PC-9 (cell line): ENCODE data around the gene MYCN. TPM values are rescaled to one million over a fixed set of nuclear protein-coding genes. Genes with fewer than 3 reads are reported as not detected.

Source experiments
- BruUV-seq: library from RNA; stranded (reverse); fragments of 400-500 nt; replicated peaks from 2 replicates; lab custom pipeline; 2021; lab: Mats Ljungman, UMichigan
- CTCF ChIA-PET: fragments of 300-600 bp; sonication (Branson Sonifier 250); formaldehyde crosslinking; loops from one replicate; lab custom pipeline; 2022; ENCODE audit warnings: antibody characterized with exemption; lab: Charles Lee
- POLR2A ChIA-PET: fragments of 300-600 bp; sonication (Branson Sonifier 250); formaldehyde crosslinking; loops from one replicate; lab custom pipeline; 2022; ENCODE audit warnings: antibody characterized with exemption; ENCODE audit not compliant: unreplicated experiment; lab: Charles Lee
- DNase-seq, 2 experiments: peaks; one replicate each; pipeline versions ENCODE4 v3.0.0 to v3.0.0-alpha.2; 2015 to 2022; ENCODE audit warnings: mixed read lengths in 1 of 2
- H2AFZ ChIP-seq: fragments of 200-600 bp; sonication (generic); 2 replicates; pipeline ENCODE4 v1.8.1; 2017; ENCODE audit warnings: antibody characterized with exemption
- H3F3A ChIP-seq: fragments of 200-600 bp; sonication (generic); 2 replicates; pipeline ENCODE4 v1.8.1; 2017; ENCODE audit warnings: antibody characterized with exemption, mild to moderate bottlenecking, low read depth; ENCODE audit not compliant: insufficient read depth
- H3K27ac ChIP-seq: fragments of 200-600 bp; sonication (generic); 2 replicates; pipeline ENCODE4 v1.6.1; 2016; ENCODE audit warnings: mixed run types
- H3K27me3 ChIP-seq: fragments of 200-600 bp; sonication (generic); 2 replicates; pipeline ENCODE4 v1.6.1; 2016; ENCODE audit warnings: low read depth, mixed run types; ENCODE audit not compliant: insufficient read depth
- H3K36me3 ChIP-seq: fragments of 200-600 bp; sonication (generic); 2 replicates; pipeline ENCODE4 v1.6.1; 2016; ENCODE audit warnings: low read depth, mixed run types
- H3K4me1 ChIP-seq: fragments of 200-600 bp; sonication (generic); replicated peaks from 2 replicates; pipeline ENCODE4 v1.6.1; 2016; ENCODE audit warnings: mixed run types; ENCODE audit not compliant: insufficient read depth
- H3K4me2 ChIP-seq: fragments of 200-600 bp; sonication (generic); 2 replicates; pipeline ENCODE4 v1.6.1; 2017; ENCODE audit warnings: mixed run types
- H3K4me3 ChIP-seq: fragments of 200-600 bp; sonication (generic); 2 replicates; pipeline ENCODE4 v1.6.1; 2016; ENCODE audit warnings: mixed run types
- H3K79me2 ChIP-seq: fragments of 200-600 bp; sonication (generic); 2 replicates; pipeline ENCODE4 v1.6.1; 2017; ENCODE audit warnings: low read depth, mixed run types
- H3K9me2 ChIP-seq: fragments of 200-600 bp; sonication (generic); 2 replicates; pipeline ENCODE4 v1.8.1; 2017; ENCODE audit warnings: mild to moderate bottlenecking; ENCODE audit not compliant: insufficient read depth
- H3K9me3 ChIP-seq: fragments of 200-600 bp; sonication (generic); 2 replicates; pipeline ENCODE4 v1.8.1; 2016; ENCODE audit warnings: low read depth; ENCODE audit not compliant: insufficient read depth
- H4K20me1 ChIP-seq: fragments of 200-600 bp; sonication (generic); 2 replicates; pipeline ENCODE4 v1.8.1; 2017; ENCODE audit not compliant: insufficient read depth
- CTCF ChIP-seq: fragments of 200-600 bp; sonication (generic); conservative IDR thresholded peaks from 2 replicates; pipeline ENCODE4 v1.6.1; 2017; ENCODE audit warnings: mixed run types, antibody characterized with exemption, mild to moderate bottlenecking, moderate library complexity
- EZH2 ChIP-seq: fragments of 200-600 bp; sonication (generic); IDR thresholded peaks from 2 replicates; pipeline ENCODE4 v1.8.0; 2017; ENCODE audit warnings: antibody characterized with exemption, low read depth
- intact Hi-C: fragments of 100-400 bp; cut with micrococcal nuclease; formaldehyde crosslinking; loops from one replicate; pipeline ENCODE4 v1.10.0; 2022; ENCODE audit not compliant: unreplicated experiment
- total RNA-seq: library from RNA; stranded (reverse); gene quantifications from 2 replicates; pipeline ENCODE4 v1.2.3, GENCODE V29; 2021

Gene MYCN
- total RNA-seq, 1 experiment from 2014 or later: not detected

- H3K27me3 ChIP-seq: peaks cover 88% of the 10 kb centered on the region
- no peaks in the 10 kb centered on the region for H3K36me3 ChIP-seq
- H3F3A ChIP-seq: no peaks in the 10 kb centered on the region
- intact Hi-C loops: no loop called here
- H3K27ac ChIP-seq: no peak overlapping the region
- DNase-seq: no peak
- no peak overlapping the region for H2AFZ ChIP-seq
- no peaks in the 10 kb centered on the region for H3K9me2 ChIP-seq
- H3K9me3 ChIP-seq: no peaks in the 10 kb centered on the region
- no peaks in the 10 kb centered on the region for H4K20me1 ChIP-seq
- H3K4me2 ChIP-seq: no peak overlapping the region
- POLR2A ChIA-PET: no interaction called here
- no peak overlapping the region for H3K4me3 ChIP-seq
- no peaks in the 10 kb centered on the region for H3K79me2 ChIP-seq
- BruUV-seq: no TSS peak
- CTCF ChIA-PET: no interaction called here
- no peaks in the 10 kb centered on the region for H3K4me1 ChIP-seq
- no peak for TF ChIP-seq CTCF
- no peak for TF ChIP-seq EZH2
Observed at GRCh38 chr2:15992457-15993231, 52.3 kb downstream of the MYCN start.

GRCh38 chr2:15993232-15993610 is 52.9 kb downstream of the MYCN start:
- Histone ChIP-seq H3F3A (no peaks in the 10 kb centered on the region), H3K4me3 (no peak overlapping the region), H2AFZ (no peak overlapping the region), H4K20me1 (no peaks in the 10 kb centered on the region), H3K9me2 (no peaks in the 10 kb centered on the region), H3K27me3 (peaks cover 89% of the 10 kb centered on the region), H3K36me3 (no peaks in the 10 kb centered on the region), H3K9me3 (no peaks in the 10 kb centered on the region), H3K4me1 (no peaks in the 10 kb centered on the region), H3K27ac (no peak overlapping the region), H3K79me2 (no peaks in the 10 kb centered on the region), H3K4me2 (no peak overlapping the region)
- ChIA-PET POLR2A (no interaction called here), CTCF (no interaction called here)
- no TSS peak for BruUV-seq
- no peak for DNase-seq
- intact Hi-C loops: no loop called here
- TF ChIP-seq EZH2: no peak
- no peak for TF ChIP-seq CTCF

GRCh38 chr2:15993666-15994065 is 53.3 kb downstream of the MYCN start:
- Histone ChIP-seq H3F3A (no peaks in the 10 kb centered on the region), H3K27ac (no peak overlapping the region), H3K4me1 (no peaks in the 10 kb centered on the region), H3K4me2 (no peak overlapping the region), H3K27me3 (peaks cover 89% of the 10 kb centered on the region), H3K36me3 (no peaks in the 10 kb centered on the region), H3K9me2 (no peaks in the 10 kb centered on the region), H3K9me3 (no peaks in the 10 kb centered on the region), H3K79me2 (no peaks in the 10 kb centered on the region), H3K4me3 (no peak overlapping the region), H4K20me1 (no peaks in the 10 kb centered on the region), H2AFZ (no peak overlapping the region)
- intact Hi-C loops: no loop called here
- ChIA-PET CTCF (no interaction called here), POLR2A (no interaction called here)
- BruUV-seq: no TSS peak
- no peak for TF ChIP-seq CTCF
- no peak for TF ChIP-seq EZH2
- DNase-seq: no peak
